ENCODE results near the gene FAM83G.
"Not testable (repeated sequence)": the region's sequence is repeated elsewhere in the genome, so short reads cannot be mapped to it uniquely, and the experiment has no call there.

Gene FAM83G

DNA sequence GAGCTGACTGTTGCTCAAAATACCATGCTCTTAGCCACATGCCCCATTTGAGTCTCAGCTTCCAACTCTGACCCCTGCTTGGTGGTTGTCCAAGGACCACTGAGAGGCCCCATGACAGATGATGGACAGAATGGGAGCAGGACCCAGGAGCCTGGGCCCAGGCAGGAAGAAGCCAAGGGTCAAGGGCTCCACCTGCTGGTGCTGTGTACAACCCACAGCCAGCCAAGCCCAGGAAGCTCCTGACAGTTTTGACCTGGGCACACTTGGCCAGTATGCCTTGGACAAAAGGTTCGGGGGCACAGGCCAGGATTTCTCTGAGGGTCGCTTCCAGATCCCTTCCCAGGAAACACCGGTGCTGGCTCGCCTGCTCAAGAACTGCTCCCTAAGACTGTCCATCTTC, 27.2 kb upstream of the FAM83G start:
- peak; percentile 49 for TF ChIP-seq CTCF (IDR thresholded peaks at IDR 0.05; ENCODE audit: control insufficient read depth, insufficient read depth, low read depth, low read length, missing control alignments)
- DNase-seq (ENCODE audit: low read depth); H3K4me3 ChIP-seq (ENCODE audit: control insufficient read depth, low read depth, low read length): not testable (repeated sequence)

- H3K4me3 ChIP-seq (ENCODE audit: control insufficient read depth, low read depth, low read length); DNase-seq (ENCODE audit: low read depth): not testable (repeated sequence)
Observed at GRCh38 chr17:19030771-19031449, 26.3 kb upstream of the FAM83G start.

DNA sequence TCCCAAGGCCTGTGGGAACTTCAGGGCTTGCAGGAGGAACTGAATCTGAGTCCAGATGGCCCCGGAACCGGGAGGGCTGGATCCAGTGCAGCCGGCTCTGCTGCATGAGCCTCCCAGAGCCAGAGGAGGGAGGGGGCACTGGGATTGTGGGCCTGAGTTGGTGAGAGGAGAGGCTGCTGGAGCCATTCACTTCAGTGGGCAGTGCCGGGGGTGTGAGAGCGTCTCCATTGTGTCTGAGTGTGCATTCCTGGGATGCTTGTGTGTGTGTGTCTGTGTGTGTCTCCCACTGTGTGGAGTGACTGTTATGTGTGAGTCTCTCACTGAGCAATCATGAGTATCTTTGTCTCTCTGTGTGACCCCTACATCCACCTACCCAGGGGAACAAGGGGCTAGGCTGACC, 25.2 kb upstream of the FAM83G start:
- H3K4me3 ChIP-seq (ENCODE audit: control insufficient read depth, low read depth, low read length); DNase-seq (ENCODE audit: low read depth): not testable (repeated sequence)

DNA sequence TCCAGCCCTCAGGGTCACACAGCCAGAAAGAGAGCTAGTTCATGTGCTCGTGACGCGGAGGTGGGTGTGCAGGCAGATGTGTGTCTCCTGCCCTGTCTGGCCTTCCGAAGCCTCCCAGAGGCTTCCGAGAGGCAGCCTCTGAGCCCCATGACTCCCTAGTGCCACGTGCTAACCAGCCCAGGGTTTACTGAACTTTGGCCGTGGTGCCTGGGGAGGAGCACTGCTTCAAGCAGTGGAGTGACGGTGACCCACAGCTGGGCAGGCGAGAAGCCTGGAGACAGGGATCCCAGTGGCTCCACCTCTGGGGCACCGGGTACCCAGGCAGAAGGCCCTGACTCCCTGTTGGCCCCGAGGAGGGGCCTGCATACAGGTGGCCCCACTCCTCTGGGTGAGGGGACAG, 24.1 kb upstream of the FAM83G start:
- DNase-seq (ENCODE audit: low read depth); H3K4me3 ChIP-seq (ENCODE audit: control insufficient read depth, low read depth, low read length): not testable (repeated sequence)

- TF ChIP-seq CTCF (IDR thresholded peaks at IDR 0.05; ENCODE audit: control insufficient read depth, insufficient read depth, low read depth, low read length, missing control alignments), result no peak
- DNase-seq (ENCODE audit: low read depth), result no peak
- no peak overlapping the region for H3K4me3 ChIP-seq (ENCODE audit: control insufficient read depth, low read depth, low read length)
Observed at GRCh38 chr17:19024101-19025078, 19.8 kb upstream of the FAM83G start.

DNA sequence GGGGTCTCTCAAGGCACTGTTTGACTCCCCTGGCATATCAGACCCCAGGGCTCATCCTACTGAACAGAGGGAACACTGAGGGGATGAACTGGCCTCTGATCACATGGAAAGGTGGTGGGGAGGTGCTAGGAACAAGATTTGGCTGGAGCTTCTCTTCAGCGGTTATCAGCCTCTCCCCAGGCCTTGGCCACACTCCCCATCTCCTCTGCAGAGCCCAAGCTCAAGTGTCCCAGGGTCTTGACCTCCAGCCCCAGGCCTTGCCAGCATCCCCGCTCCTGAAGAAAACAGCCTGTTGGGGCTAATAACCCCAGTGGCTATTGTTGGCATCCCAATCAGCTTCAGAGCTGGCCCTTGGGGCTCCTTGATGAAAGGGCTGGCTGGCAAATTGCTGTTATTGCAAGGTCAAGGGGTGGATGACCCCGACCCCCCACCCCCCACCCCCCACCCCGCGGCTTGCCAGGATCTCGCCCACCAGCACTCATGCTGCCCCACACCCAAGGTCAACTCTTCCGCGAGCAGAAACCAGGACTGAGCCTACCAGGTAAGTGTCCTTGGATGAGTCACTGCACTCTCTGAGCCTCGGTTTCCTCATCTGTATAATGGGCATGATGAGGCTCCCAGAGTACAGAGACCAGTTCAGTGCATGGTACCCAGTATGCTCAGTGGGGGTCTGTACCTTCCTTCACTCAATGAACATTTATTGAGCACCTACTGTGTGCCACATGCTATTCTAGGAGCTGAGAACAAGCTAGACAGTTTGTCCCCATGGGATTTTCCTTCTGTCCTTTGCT, 18.8 kb upstream of the FAM83G start:
- no peak for TF ChIP-seq CTCF (IDR thresholded peaks at IDR 0.05; ENCODE audit: control insufficient read depth, insufficient read depth, low read depth, low read length, missing control alignments)
- no peak for DNase-seq (ENCODE audit: low read depth)
- no peak overlapping the region for H3K4me3 ChIP-seq (ENCODE audit: control insufficient read depth, low read depth, low read length)

- TF ChIP-seq CTCF (IDR thresholded peaks at IDR 0.05; ENCODE audit: control insufficient read depth, insufficient read depth, low read depth, low read length, missing control alignments), result no peak
- H3K4me3 ChIP-seq (ENCODE audit: control insufficient read depth, low read depth, low read length), result no peak overlapping the region
- DNase-seq (ENCODE audit: low read depth), result no peak
Observed at GRCh38 chr17:19022747-19023146, 18.2 kb upstream of the FAM83G start.

DNA sequence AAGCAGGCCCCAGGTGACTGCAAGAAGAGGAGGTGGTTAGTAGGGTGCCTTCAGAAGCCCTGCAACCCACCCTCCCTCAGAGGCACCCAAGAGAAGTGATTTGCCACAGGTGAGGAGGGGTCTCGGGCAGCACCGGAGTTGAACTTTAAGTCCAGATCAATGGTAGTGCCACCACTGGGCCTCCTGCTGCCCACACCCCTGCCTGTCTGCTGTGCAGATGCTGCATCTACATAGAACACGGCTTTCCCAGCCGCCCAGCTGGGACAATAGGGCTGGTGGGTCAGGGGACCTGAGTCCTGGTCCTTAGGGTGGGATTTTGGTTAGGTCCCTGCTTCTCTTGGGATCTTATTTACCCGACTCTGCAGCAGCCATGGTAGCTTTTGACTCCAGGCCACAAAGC, 17.6 kb upstream of the FAM83G start:
- H3K4me3 ChIP-seq (ENCODE audit: control insufficient read depth, low read depth, low read length), result no peak overlapping the region
- no peak for DNase-seq (ENCODE audit: low read depth)
- TF ChIP-seq CTCF (IDR thresholded peaks at IDR 0.05; ENCODE audit: control insufficient read depth, insufficient read depth, low read depth, low read length, missing control alignments), result no peak

Measured in AG09309 (cell line).